Kidney glomerular epithelial cell (primary cell): ENCODE data around the gene XG.
"Not testable (repeated sequence)": the region's sequence is repeated elsewhere in the genome, so short reads cannot be mapped to it uniquely, and the experiment has no call there.

ENCODE experiments used
- DNase-seq: peaks from one replicate; lab custom pipeline; 2025; lab: John Stamatoyannopoulos, UW

Gene XG

DNA sequence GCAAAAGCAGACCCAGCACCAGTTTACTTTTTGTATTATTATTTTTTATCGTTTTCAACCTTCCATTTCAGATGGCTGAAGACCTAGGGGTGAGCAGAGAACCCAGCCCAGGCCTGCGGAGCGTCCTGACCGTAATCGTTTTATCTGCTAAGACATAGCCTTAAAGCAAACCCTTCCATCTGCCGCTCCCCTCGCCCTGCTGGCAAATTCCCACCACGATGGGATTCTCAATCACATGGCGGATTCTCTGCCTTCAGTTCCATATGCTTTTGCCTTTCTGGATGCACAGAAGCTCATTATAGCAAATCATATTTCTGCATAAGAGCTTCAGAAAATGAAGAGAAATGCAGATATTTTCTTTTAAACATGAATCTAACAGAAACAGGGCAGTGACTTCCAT lies 18.6 kb upstream of the XG start:
- no peak for DNase-seq

GRCh38 chrX:2735270-2735669 lies 16.6 kb upstream of the XG start:
- DNase-seq: no peak

- DNase-seq: no peak
These were observed 11.2 kb upstream of the XG start for GRCh38 chrX:2740672-2741071.

DNA sequence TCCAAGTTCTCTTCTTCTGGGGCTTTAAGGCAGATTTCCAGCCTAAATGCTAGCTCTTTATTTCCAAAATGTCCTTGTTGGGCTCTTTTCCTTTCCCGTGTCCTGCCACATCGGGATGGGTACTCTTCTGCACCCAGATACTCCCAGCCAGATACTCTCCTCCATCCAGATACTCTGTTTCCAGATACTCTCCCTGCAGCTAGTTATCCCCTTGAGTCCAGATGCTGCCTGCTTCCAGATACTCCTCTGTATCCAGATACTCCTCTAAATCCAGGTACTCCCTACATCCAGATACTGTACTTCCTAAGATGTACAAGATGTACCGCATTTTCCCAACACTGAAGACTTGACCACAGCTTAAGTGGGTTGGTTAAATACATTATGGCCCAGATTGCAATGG lies 10.5 kb upstream of the XG start:
- DNase-seq: no peak

DNA sequence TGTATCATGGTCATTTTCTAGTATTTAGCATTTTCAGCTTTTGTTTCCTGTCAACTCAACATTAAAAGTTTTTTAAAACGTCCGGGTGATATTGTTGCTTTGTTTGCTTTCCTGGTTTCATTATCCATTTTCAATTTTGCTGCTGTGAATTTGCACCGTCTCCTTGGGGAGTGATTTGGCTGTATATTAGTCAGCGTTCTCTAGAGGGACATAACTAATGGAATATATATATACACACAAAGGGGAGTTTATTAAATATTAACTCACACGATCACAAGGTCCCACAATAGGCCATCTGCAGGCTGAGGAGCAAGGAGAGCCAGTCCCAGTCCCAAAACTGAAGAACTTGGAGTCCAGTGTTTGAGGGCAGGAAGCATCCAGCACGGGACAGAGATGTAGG lies 5.6 kb upstream of the XG start:
- not testable (repeated sequence) for DNase-seq

DNA sequence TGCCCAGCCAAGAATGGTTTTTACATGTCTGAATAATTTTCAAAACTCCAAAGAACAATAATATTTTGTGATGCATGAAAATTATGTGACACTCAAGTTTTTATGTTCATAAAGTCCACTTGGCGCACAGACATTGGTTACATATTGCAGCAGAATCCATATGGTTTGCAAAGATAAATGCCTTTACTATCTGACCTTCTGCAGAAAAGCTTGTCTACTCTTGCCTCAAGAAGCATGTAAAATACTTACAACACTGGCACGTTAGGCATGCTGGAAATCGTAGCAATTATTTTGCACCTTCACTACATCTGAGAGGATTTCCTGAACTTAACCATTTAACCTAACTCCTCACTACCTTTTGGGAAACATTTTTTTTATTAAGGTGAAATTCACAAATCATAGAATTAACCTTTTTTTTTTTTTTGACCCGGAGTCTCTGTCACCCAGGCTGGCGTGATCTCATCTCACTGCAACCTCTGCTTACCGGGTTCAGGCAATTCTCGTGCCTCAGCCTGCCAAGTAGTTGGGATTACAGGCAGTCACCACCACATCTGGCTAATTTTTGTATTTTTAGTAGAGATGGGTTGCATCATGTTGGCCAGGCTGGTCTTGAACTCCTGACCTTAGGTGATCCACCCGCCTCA lies 3.5 kb upstream of the XG start:
- DNase-seq: no peak

- DNase-seq: no peak
These were observed 3.0 kb upstream of the XG start for GRCh38 chrX:2748815-2749188.

- DNase-seq: no peak
These were observed 549 bp upstream of the XG start for GRCh38 chrX:2751291-2751690.

GRCh38 chrX:2752441-2752840 lies 601 bp downstream of the XG start:
- DNase-seq: not testable (repeated sequence)

DNA sequence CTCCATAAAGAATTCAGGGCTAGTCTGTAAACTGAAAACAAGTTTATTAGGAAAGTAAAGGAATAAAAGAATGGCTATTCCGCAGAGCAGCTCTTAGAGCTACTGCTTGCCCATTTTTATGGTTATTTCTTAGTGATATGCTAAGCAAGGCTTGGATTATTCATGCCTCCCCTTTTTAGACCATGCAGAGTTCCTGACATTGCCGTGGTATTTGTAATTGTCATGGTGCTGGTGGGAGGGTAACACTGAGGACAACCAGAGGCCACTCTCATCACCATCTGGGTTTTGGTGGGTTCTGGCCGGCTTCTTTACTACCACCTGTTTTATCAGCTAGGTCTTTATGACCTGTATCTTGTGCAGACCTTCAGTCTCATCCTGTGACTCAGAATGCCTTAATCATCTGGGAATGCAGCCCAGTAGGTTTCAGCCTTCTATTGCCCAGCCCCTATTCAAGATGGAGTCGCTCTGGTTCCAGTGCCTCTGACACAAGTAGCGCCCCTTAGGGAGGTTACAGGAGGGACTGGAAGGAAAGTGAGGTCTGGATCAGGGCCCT lies 3.4 kb downstream of the XG start:
- DNase-seq: not testable (repeated sequence)

- DNase-seq: no peak
These were observed 4.7 kb downstream of the XG start for GRCh38 chrX:2756548-2756947.

DNA sequence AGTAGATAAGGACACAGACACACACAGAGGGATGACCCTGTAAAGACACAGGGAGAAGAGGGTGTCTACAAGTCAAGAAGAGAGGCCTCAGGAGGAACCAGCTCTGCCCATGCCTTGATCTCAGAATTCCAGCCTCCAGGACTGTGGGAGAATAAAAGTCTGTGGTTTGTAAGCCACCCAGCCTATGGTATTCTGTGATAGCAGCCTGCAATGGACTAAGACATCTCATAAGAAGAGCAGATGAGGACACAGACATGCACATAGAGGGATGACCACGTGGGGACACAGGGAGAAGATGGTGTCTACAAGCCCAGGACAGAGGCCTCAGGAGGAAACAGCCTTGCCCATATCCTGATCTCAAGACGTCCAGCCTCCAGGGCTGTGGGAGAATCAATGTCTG lies 9.4 kb downstream of the XG start:
- no peak for DNase-seq

DNA sequence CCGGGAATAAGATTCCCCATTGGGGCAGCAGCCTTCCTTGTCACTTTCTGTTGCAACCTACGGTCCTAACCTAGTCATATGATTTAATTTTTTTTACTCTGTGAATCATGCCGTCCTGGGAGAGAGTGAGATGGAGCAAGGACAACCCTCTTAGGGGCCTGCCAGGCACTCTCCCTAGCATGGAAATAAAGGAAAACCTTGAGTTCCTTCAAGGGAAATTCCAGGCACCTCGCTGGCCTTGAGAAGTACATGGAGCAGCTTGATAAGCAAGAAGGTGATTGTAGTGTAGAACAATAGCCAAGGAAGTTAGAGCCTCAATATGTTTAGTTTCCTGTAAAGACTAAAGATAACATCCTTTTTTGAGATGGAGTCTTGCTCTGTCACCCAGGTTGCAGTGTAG lies 10.8 kb downstream of the XG start:
- DNase-seq: not testable (repeated sequence)

DNA sequence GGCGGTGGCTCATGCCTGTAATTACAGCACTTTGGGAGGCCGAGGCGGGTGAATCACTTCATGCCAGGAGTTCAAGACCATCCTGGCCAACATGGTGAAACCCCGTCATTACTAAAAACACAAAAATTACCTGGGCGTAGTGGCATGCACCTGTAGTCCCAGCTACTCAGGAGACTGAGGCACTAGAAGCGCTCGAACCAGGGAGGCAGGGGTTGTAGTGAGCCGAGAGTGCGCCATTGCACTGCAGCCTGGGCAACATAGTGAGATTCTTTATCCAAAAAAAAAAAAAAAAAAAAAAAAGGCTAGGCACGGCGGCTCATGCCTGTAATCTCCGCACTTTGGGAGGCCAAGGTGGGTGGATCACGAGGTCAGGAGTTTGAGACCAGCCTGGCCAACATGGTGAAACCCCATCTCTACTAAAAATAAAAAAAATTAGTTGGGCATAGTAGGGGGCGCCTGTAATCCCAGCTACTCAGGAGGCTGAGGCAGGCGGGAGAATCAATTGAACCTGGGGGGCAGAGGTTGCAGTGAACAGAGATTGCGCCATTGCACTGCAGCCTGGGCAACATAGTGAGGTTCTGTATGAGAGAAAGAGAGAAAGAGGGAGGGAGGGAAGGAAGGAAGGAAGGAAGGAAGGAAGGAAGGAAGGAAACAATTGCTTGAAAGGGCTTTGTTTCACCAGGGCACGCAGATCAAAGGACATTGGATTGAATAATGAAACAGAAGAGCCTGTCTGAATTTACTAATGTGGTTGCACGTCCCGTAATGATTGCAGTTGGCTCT lies 13.1 kb downstream of the XG start:
- DNase-seq: not testable (repeated sequence)

GRCh38 chrX:2765549-2765830 lies 13.7 kb downstream of the XG start:
- no peak for DNase-seq

DNA sequence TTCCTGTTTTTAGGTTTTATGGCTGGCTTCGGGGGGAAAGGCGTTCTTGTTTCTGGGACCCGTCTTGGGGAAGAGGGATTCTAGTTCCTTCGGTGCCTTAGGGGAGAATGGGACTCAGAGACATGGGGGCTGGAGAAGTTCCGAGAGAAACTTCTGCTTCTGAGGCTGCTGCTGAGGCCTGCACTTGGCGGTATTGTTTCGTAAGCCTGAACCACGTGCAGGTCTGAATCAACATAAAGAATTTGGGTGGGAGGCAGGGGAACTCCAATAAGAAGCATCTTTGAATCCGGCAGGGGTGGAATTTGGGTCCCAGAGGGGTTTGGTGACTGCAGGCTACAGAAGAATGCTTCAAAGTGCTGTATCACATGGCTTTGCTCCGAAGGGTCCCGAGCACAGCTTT lies 15.1 kb downstream of the XG start:
- no peak for DNase-seq

GRCh38 chrX:2767631-2768455 lies 16.0 kb downstream of the XG start:
- no peak for DNase-seq

DNA sequence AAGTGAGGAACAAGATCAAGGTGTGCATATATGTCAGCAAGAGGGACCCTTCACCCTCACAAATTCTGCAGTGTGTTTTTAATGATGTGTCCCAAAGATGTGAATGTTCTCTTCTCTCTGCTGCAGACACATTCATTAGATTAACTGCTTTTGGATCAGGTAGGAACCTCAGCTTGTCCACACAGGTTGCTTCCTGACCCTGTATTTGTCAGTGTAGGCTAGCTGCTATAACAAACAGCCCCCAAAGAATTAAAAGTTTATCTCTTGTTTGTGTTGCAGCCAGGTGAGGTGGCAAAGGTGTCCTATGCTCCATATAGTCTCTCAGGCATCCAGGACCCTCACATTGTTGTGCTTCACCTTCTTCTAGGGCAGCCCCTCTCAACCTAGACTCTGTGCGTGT lies 17.8 kb downstream of the XG start:
- DNase-seq: no peak

- not testable (repeated sequence) for DNase-seq
These were observed 21.6 kb downstream of the XG start for GRCh38 chrX:2773166-2774055.

GRCh38 chrX:2774057-2774456 lies 22.2 kb downstream of the XG start:
- no peak for DNase-seq

DNA sequence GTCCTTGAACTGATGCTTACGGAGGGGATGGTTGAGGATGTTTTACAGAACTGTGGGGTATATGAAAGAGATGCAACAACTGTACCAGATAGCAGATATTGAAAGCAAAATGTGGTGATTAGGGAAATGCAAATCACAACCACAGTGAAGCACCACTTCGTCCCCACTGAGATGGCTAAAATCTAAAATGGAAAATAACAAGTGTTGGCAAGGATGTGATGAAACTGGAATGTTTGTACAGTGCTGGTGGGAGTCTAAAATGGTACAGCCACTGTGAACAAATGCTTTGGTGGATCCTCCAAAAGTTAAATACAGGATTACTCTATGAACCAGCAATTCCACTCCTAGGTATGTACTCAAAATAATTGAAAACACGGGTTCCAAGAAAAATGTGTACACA lies 22.9 kb downstream of the XG start:
- DNase-seq: no peak
